Smooth muscle cell (in vitro differentiated cells): ENCODE measurements around the gene ROBO2. TPM values are rescaled to one million over a fixed set of nuclear protein-coding genes. Genes with fewer than 3 reads are reported as not detected.

Experiments
- DNase-seq: peaks from one replicate; lab custom pipeline; 2025; ENCODE audit not compliant: unreplicated experiment; lab: John Stamatoyannopoulos, UW
- H2AFZ ChIP-seq: fragments of 200-600 bp; sonication (generic); 2 replicates; pipeline ENCODE4 v1.6.0; 2016; ENCODE audit warnings: antibody characterized with exemption, low read depth, mild to moderate bottlenecking
- H3F3A ChIP-seq: fragments of 200-600 bp; sonication (generic); 2 replicates; pipeline ENCODE4 v1.6.0; 2017; ENCODE audit warnings: antibody characterized with exemption, low read depth
- H3K27ac ChIP-seq: fragments of 200-600 bp; sonication (generic); 2 replicates; pipeline ENCODE4 v1.5.1; 2016; ENCODE audit warnings: low read depth, mild to moderate bottlenecking
- H3K27me3 ChIP-seq: fragments of 200-600 bp; sonication (generic); 2 replicates; pipeline ENCODE4 v1.6.1; 2016; ENCODE audit warnings: low read depth, mild to moderate bottlenecking
- H3K36me3 ChIP-seq: fragments of 200-600 bp; sonication (generic); 2 replicates; pipeline ENCODE4 v1.5.1; 2016; ENCODE audit warnings: low read depth
- H3K4me1 ChIP-seq: fragments of 200-600 bp; sonication (generic); 2 replicates; pipeline ENCODE4 v1.5.1; 2016; ENCODE audit warnings: low read depth
- H3K4me2 ChIP-seq: fragments of 200-600 bp; sonication (generic); 2 replicates; pipeline ENCODE4 v1.6.0; 2016; ENCODE audit warnings: mild to moderate bottlenecking
- H3K4me3 ChIP-seq: fragments of 200-600 bp; sonication (generic); 2 replicates; pipeline ENCODE4 v1.5.1; 2016; ENCODE audit warnings: mild to moderate bottlenecking
- H3K79me2 ChIP-seq: fragments of 200-600 bp; sonication (generic); 2 replicates; pipeline ENCODE4 v1.6.0; 2016; ENCODE audit warnings: low read depth, mild to moderate bottlenecking
- H3K9ac ChIP-seq: fragments of 200-600 bp; sonication (generic); 2 replicates; pipeline ENCODE4 v1.6.0; 2016; ENCODE audit warnings: low read depth
- H3K9me3 ChIP-seq: fragments of 200-600 bp; sonication (generic); replicated peaks from 2 replicates; pipeline ENCODE4 v1.5.1; 2016; ENCODE audit warnings: low read depth
- H4K20me1 ChIP-seq: fragments of 200-600 bp; sonication (generic); 2 replicates; pipeline ENCODE4 v1.6.0; 2016; ENCODE audit warnings: low read depth
- CTCF ChIP-seq: fragments of 200-600 bp; sonication (generic); IDR thresholded peaks from 2 replicates; pipeline ENCODE4 v1.5.1; 2017; ENCODE audit warnings: borderline replicate concordance, mild to moderate bottlenecking, antibody characterized with exemption; ENCODE audit not compliant: insufficient read depth, poor library complexity, severe bottlenecking
- WGBS: methylation state at CpG from one replicate; pipeline ENCODE4 v1.1.7; 2016; ENCODE audit warnings: low lambda C conversion rate; 5-methylcytosine and 5-hydroxymethylcytosine counted together
- polyA plus RNA-seq: library from polyadenylated mRNA; unstranded; fragments of >200 nt; fragmentation: Nextera tagmentation; extraction: Ambion mirVana; gene quantifications from 2 replicates; pipeline ENCODE4 v1.2.1, GENCODE V29; 2016
- total RNA-seq: library from RNA; depleted of rRNA; stranded (reverse); fragments of >200 nt; gene quantifications from 2 replicates; pipeline ENCODE4 v1.2.3, GENCODE V29; 2014

Gene ROBO2
- total and polyA plus RNA-seq, 2 experiments from 2014 or later, result 23.9 to 54.4 TPM

- no peak overlapping the region for H3K9ac ChIP-seq
- H4K20me1 ChIP-seq, result no peaks in the 10 kb centered on the region
- H3K4me1 ChIP-seq, result no peaks in the 10 kb centered on the region
- no peaks in the 10 kb centered on the region for H3K27me3 ChIP-seq
- TF ChIP-seq CTCF, result no peak
- no peak overlapping the region for H3K27ac ChIP-seq
- H3F3A ChIP-seq, result no peaks in the 10 kb centered on the region
- H3K79me2 ChIP-seq, result no peaks in the 10 kb centered on the region
- H2AFZ ChIP-seq, result no peak overlapping the region
- no peaks in the 10 kb centered on the region for H3K36me3 ChIP-seq
- DNase-seq, result no peak
- WGBS, result 93% methylated on average over 1 of the region's 1 CpG
- no peaks in the 10 kb centered on the region for H3K9me3 ChIP-seq
- no peak overlapping the region for H3K4me3 ChIP-seq
- no peak overlapping the region for H3K4me2 ChIP-seq
Measured at GRCh38 chr3:77456431-77456830, 416.5 kb downstream of the ROBO2 start.

- H3K36me3 ChIP-seq, result no peaks in the 10 kb centered on the region
- no peaks in the 10 kb centered on the region for H3K27me3 ChIP-seq
- no peak for DNase-seq
- no peak overlapping the region for H3K4me2 ChIP-seq
- 43% methylated on average over 1 of the region's 1 CpG for WGBS
- no peak overlapping the region for H3K4me3 ChIP-seq
- H3K27ac ChIP-seq, result no peak overlapping the region
- no peaks in the 10 kb centered on the region for H4K20me1 ChIP-seq
- no peaks in the 10 kb centered on the region for H3K9me3 ChIP-seq
- H3K9ac ChIP-seq, result no peak overlapping the region
- H3F3A ChIP-seq, result no peaks in the 10 kb centered on the region
- H3K4me1 ChIP-seq, result no peaks in the 10 kb centered on the region
- H2AFZ ChIP-seq, result no peak overlapping the region
- H3K79me2 ChIP-seq, result no peaks in the 10 kb centered on the region
- no peak for TF ChIP-seq CTCF
Measured at GRCh38 chr3:77456906-77457305, 417.0 kb downstream of the ROBO2 start.

GRCh38 chr3:77459926-77460325 is 420.0 kb downstream of the ROBO2 start:
- H3K79me2 ChIP-seq, result no peaks in the 10 kb centered on the region
- no peaks in the 10 kb centered on the region for H3K36me3 ChIP-seq
- no peak overlapping the region for H3K27ac ChIP-seq
- H3K4me3 ChIP-seq, result no peak overlapping the region
- no peaks in the 10 kb centered on the region for H3K27me3 ChIP-seq
- H3K9ac ChIP-seq, result no peak overlapping the region
- no peaks in the 10 kb centered on the region for H4K20me1 ChIP-seq
- no peaks in the 10 kb centered on the region for H3F3A ChIP-seq
- no peaks in the 10 kb centered on the region for H3K9me3 ChIP-seq
- H3K4me2 ChIP-seq, result no peak overlapping the region
- no peaks in the 10 kb centered on the region for H3K4me1 ChIP-seq
- 95% methylated on average over 7 of the region's 7 CpGs for WGBS
- no peak for DNase-seq
- H2AFZ ChIP-seq, result no peak overlapping the region
- TF ChIP-seq CTCF, result no peak

DNA sequence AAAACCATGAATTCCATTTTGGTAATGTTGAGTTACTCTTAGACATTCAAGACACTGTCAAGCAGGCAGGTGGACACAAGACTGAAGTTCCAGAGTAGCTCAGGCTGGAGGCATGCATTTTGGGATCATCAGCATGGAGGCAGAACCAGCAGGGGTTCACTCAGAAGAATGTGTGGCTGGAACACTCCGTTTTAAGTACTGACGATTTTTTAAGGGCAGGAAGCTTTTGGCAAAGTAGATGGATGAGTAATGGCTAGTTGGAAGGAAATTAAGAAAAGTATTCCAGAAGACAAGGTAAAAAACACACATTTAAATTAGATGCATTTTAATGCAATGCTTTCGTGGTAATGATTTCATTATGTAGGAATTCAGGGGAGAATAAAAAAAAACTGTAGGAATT is 420.4 kb downstream of the ROBO2 start:
- Histone ChIP-seq H3K9ac (no peak overlapping the region), H2AFZ (no peak overlapping the region), H3K27ac (no peak overlapping the region), H3K79me2 (no peaks in the 10 kb centered on the region), H3K9me3 (no peaks in the 10 kb centered on the region), H3K4me1 (no peaks in the 10 kb centered on the region), H3K4me2 (no peak overlapping the region), H3K27me3 (no peaks in the 10 kb centered on the region), H3F3A (no peaks in the 10 kb centered on the region), H4K20me1 (no peaks in the 10 kb centered on the region), H3K4me3 (no peak overlapping the region), H3K36me3 (no peaks in the 10 kb centered on the region)
- 71% methylated on average over 3 of the region's 3 CpGs for WGBS
- no peak for DNase-seq
- no peak for TF ChIP-seq CTCF
